IgD-negative memory B cell (primary cell): ENCODE data around the gene STX17. TPM values are rescaled to one million over a fixed set of nuclear protein-coding genes. Genes with fewer than 3 reads are reported as not detected.

ENCODE experiments used
- H3K27ac Mint-ChIP-seq, 3 donors: one replicate each; pipeline ENCODE4 v1.8.0; 2020 to 2022; ENCODE audit warnings: mild to moderate bottlenecking in 3 of 3, mixed read lengths in 3 of 3, moderate library complexity in 1 of 3
- H3K27me3 Mint-ChIP-seq: one replicate; pipeline ENCODE4 v1.8.0; 2021; ENCODE audit warnings: mixed read lengths
- H3K36me3 Mint-ChIP-seq: one replicate; pipeline ENCODE4 v1.8.0; 2020; ENCODE audit warnings: mild to moderate bottlenecking, mixed read lengths
- H3K4me1 Mint-ChIP-seq, 3 donors: one replicate each; pipeline ENCODE4 v1.8.0; 2020 to 2022; ENCODE audit warnings: mixed read lengths in 3 of 3, mild to moderate bottlenecking in 1 of 3
- H3K4me3 Mint-ChIP-seq, 4 donors: one replicate each; pipeline ENCODE4 v1.8.0; 2020 to 2022; ENCODE audit warnings: mild to moderate bottlenecking in 4 of 4, mixed read lengths in 4 of 4, moderate library complexity in 3 of 4
- H3K9me3 Mint-ChIP-seq, 3 donors: one replicate each; pipeline ENCODE4 v1.8.0; 2020 to 2021; ENCODE audit warnings: mixed read lengths in 3 of 3, mild to moderate bottlenecking in 1 of 3
- polyA plus RNA-seq: library from polyadenylated mRNA; unstranded; fragments of 300-500 nt; fragmentation: Illumina TruSeq; gene quantifications from one replicate; pipeline ENCODE4 v1.2.3, GENCODE V29; 2021

The STX17 gene
- polyA plus RNA-seq, 1 donor from 2014 or later: 18.1 TPM

DNA sequence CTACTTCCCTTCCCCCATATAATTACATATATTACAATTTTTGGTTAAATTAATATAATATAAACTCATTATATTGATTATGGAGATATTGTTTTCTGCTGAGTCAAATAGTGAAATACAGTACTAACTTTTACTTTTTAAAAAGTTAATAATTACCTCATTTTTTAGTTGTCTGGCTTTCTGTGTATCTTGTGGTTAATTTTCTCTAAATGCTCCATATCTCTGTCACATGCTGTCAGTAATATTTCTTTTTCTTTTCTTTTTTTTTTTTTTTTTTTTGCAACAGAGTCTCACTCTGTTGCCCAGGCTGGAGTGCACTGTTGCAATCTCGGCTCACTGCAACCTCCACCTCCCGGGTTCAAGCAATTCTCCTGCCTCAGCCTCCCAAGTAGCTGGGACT is 23.2 kb downstream of the STX17 start:
- peaks cover 0 to 11% (median 2%) of the 10 kb centered on the region in 3 donors for H3K9me3 Mint-ChIP-seq
- peaks cover 23% of the 10 kb centered on the region for H3K36me3 Mint-ChIP-seq
- H3K27ac Mint-ChIP-seq: no peak overlapping the region
- H3K4me1 Mint-ChIP-seq: peaks cover 0 to 8% (median 2%) of the 10 kb centered on the region in 3 donors
- H3K4me3 Mint-ChIP-seq: no peak overlapping the region
- no peaks in the 10 kb centered on the region for H3K27me3 Mint-ChIP-seq

DNA sequence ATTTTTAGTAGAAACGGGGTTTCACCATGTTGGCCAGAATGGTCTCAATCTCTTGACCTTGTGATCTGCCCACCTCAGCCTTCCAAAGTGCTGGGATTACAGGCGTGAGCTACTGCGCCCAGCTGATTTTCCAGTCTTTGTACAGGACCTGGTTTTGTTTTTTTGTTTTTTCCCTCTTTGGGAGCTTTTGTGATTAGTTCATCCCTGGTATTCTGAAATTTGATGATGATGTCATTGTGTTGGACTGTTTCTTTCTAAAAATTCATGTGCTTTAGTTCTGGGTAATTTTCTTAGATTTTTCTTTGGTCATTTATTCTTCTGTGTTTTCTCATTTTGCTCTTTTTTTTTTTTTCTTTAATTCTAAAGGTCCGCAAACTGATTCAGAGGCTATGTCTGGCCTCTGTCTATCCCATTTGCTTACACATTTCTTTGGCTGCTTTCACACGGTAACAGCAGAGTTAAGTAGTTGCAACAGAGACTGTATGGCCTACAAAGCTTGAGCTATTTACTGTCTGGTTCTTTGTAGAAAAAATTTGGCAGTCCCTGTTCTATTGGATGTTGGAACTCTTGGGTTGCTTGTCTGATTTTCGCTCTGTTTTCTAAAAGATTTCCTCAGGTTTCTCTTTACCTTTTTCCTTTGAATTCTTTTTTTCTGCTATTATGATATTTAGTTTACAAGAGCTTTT is 24.8 kb downstream of the STX17 start:
- H3K36me3 Mint-ChIP-seq: peaks cover 20% of the 10 kb centered on the region

GRCh38 chr9:99936947-99937587 is 30.6 kb downstream of the STX17 start:
- Mint-ChIP-seq H3K4me3 (no peak overlapping the region), H3K36me3 (peaks cover 29% of the 10 kb centered on the region), H3K27me3 (no peaks in the 10 kb centered on the region), H3K4me1 (peaks cover 4 to 11% (median 9%) of the 10 kb centered on the region in 3 donors), H3K27ac (no peak overlapping the region), H3K9me3 (peaks cover 2 to 10% (median 7%) of the 10 kb centered on the region in 3 donors)

More for the DNA sequence above, 24.8 kb downstream of the STX17 start:
- Mint-ChIP-seq H3K4me3 (no peak overlapping the region), H3K27ac (no peak overlapping the region), H3K9me3 (peaks cover 0 to 2% (median under 1%) of the 10 kb centered on the region in 3 donors), H3K27me3 (no peaks in the 10 kb centered on the region), H3K4me1 (peaks cover 0 to 12% (median 2%) of the 10 kb centered on the region in 3 donors)

GRCh38 chr9:99947395-99947794 is 40.9 kb downstream of the STX17 start:
- H3K27me3 Mint-ChIP-seq: no peaks in the 10 kb centered on the region
- H3K36me3 Mint-ChIP-seq: peaks cover 14% of the 10 kb centered on the region
- no peak overlapping the region for H3K27ac Mint-ChIP-seq

DNA sequence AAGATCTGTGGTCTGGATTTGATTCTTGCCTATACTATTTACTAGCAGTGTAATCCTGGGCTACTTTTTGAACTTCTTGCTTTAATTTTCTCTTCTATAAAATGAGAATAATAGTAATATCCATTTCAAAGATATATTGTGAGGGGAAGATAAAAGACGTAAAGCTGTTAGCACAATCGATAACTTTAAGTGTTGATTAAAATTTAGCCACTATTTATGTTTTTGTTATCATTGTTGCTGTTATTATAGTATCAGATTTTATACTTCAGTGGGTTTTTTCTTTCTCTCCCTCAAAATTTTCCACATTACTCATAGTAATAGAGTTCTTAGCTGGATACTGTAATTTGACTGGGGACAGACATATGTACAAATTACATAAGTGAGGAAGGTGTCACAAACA is 42.0 kb downstream of the STX17 start:
- H3K27me3 Mint-ChIP-seq: no peaks in the 10 kb centered on the region
- peaks cover 3 to 7% (median 6%) of the 10 kb centered on the region in 3 donors for H3K4me1 Mint-ChIP-seq
- no peaks in the 10 kb centered on the region for H3K9me3 Mint-ChIP-seq
- H3K36me3 Mint-ChIP-seq: peaks cover 15% of the 10 kb centered on the region
- no peak overlapping the region for H3K4me3 Mint-ChIP-seq
- no peak overlapping the region for H3K27ac Mint-ChIP-seq

More at GRCh38 chr9:99947395-99947794, 40.9 kb downstream of the STX17 start:
- no peak overlapping the region for H3K4me3 Mint-ChIP-seq
- peaks cover 3 to 7% (median 5%) of the 10 kb centered on the region in 3 donors for H3K4me1 Mint-ChIP-seq
- no peaks in the 10 kb centered on the region for H3K9me3 Mint-ChIP-seq

DNA sequence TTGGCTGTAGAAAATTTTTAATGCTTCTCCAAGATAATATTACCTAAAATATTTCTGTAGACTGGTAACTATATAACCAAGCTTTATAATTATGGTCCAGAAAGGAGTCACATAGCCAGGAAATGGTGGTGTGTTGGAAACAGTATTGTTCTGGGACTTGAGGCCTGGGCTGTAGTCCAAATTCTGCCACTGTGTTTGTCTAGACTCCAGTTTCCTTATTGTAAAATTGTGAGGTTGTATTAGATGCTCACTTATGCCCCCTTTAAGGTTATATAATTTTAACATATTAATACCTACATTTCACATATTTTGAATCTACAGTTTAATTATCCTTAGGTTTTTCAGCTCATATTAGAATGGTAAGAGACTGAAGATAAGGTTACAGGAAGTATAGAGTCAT is 42.4 kb downstream of the STX17 start:
- no peaks in the 10 kb centered on the region for H3K9me3 Mint-ChIP-seq
- H3K4me3 Mint-ChIP-seq: no peak overlapping the region
- H3K27me3 Mint-ChIP-seq: no peaks in the 10 kb centered on the region
- H3K4me1 Mint-ChIP-seq: peaks cover 0 to 7% (median 6%) of the 10 kb centered on the region in 3 donors
- H3K36me3 Mint-ChIP-seq: peaks cover 12% of the 10 kb centered on the region
- H3K27ac Mint-ChIP-seq: no peak overlapping the region

DNA sequence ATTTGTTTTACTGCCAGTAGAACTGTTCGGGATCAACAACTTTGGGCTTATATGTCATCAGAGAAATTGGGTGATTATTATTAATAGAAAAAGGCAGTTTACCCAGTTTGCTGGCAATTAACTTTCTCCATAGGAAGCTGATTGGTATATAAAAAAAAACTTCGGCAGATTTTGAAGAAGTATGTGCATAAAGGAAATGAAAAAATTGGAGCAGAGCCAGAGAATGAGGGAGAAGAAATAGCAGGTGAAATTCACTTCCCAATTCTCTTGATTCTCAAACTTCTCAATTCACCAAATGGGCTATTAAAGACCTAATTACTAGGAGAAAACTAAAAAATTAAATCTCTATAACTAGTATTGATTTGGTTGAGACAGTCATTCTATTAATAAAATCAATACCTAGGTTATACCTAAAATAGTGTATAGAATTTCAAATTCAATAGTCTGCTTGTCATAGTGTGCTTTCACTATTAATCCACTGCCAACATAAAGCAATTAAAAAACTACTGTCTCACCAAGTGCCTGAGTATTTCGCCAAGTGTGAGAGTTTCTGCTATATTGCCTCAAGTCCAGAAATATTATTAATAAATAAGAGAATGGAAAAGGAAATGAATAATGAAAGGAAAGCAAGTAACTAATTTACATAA is 47.5 kb downstream of the STX17 start:
- Mint-ChIP-seq H3K4me3 (no peak overlapping the region), H3K4me1 (peaks cover 0 to 7% (median 0%) of the 10 kb centered on the region in 3 donors), H3K36me3 (peaks cover 18% of the 10 kb centered on the region), H3K9me3 (no peaks in the 10 kb centered on the region), H3K27me3 (no peaks in the 10 kb centered on the region), H3K27ac (no peak overlapping the region)

DNA sequence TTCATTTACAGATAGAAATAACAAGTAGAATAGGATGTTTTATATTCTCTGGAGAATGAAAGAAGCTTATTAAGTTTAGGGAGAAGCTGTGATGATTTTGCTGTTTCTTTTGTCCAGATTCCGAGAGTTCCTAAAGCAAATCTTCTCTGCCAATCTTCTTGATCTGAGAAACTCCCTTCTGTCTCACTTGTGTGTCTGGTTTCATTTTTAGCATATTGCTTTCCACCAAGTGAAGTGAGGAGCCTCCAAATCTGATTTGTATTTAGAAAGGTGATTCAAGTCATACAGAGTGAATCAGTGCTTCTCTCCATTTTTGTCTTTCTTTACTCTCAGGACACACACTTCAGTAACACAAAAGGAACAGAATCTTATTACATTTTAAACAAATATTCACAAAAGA is 48.4 kb downstream of the STX17 start:
- Mint-ChIP-seq H3K4me3 (no peak overlapping the region), H3K27me3 (no peaks in the 10 kb centered on the region), H3K36me3 (peaks cover 18% of the 10 kb centered on the region), H3K9me3 (no peaks in the 10 kb centered on the region), H3K4me1 (peaks cover 0 to 7% (median 0%) of the 10 kb centered on the region in 3 donors), H3K27ac (no peak overlapping the region)

GRCh38 chr9:99955606-99956005 is 49.2 kb downstream of the STX17 start:
- Mint-ChIP-seq H3K4me3 (no peak overlapping the region), H3K9me3 (no peaks in the 10 kb centered on the region), H3K27ac (no peak overlapping the region), H3K36me3 (peaks cover 17% of the 10 kb centered on the region), H3K4me1 (peaks cover 0 to 7% (median 0%) of the 10 kb centered on the region in 3 donors), H3K27me3 (no peaks in the 10 kb centered on the region)

DNA sequence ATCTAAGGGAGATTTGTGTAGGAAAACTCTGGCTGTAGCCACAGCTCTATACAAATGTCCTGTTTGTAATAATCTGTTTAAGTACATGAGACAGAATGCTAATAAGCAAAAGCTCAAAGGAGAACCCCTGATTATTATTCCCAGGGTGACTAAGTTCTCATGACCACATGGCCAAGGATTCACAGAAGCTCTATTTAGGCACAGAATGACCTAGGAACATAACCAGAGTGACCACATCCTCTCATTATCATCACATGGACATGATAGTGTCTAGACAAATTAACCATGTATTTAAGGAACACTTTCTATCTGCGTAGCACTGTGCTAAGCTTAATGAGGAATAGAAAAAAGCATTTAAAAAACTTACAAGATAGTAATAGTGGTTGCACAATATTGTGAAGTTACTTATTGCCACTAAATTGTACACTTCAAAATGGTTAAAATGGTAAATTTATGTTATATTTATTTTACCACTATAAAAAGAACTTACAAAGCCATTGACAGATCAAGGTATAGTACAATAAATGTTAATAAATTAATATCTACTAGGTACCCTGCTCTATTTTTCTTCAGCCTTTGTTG is 56.3 kb downstream of the STX17 start:
- Mint-ChIP-seq H3K4me3 (no peak overlapping the region), H3K27ac (no peak overlapping the region), H3K4me1 (no peaks in the 10 kb centered on the region), H3K27me3 (no peaks in the 10 kb centered on the region), H3K9me3 (no peaks in the 10 kb centered on the region), H3K36me3 (peaks cover 8% of the 10 kb centered on the region)

DNA sequence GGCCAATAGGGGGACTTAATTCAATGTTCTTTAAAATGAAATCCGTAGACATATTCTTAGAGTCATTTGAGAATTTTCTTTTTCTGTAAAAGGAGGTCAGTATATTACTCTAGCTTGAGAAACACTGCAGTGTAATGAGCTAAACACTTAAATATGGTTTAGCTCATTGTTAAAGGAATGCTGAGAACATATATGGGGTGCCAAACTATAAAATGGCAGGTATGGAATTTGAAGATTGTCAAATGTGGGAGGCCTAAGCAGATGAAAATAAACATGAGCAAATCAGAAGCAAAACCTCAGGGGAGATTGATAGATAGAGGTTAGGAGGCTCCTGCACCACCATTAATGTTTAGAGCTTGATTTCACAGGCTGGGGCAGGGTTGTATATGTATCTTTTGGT is 57.9 kb downstream of the STX17 start:
- H3K27me3 Mint-ChIP-seq: no peaks in the 10 kb centered on the region
- H3K4me1 Mint-ChIP-seq: no peaks in the 10 kb centered on the region
- no peaks in the 10 kb centered on the region for H3K9me3 Mint-ChIP-seq
- H3K36me3 Mint-ChIP-seq: peaks cover 7% of the 10 kb centered on the region
- no peak overlapping the region for H3K27ac Mint-ChIP-seq
- no peak overlapping the region for H3K4me3 Mint-ChIP-seq

DNA sequence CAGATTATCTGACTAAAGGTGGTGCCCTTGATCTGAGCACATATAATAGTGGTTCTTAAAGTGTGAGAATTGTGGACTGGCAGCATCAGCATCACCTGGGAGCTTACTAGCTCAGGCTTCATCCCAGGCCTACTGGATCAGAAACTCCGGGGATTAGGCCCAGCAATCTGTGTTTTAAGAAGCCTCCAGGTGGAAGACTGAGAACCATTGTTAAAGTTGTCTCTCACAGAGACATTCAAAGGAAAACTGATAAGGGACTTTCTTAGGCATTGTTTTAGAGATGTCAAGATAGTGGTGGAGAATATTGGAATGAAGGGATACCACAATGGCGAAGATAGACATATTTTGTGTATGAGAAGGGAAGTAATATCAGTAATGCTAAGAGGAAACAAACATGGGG is 59.5 kb downstream of the STX17 start:
- Mint-ChIP-seq H3K9me3 (no peaks in the 10 kb centered on the region), H3K27me3 (no peaks in the 10 kb centered on the region), H3K27ac (no peak overlapping the region), H3K4me1 (no peaks in the 10 kb centered on the region), H3K36me3 (peaks cover 4% of the 10 kb centered on the region), H3K4me3 (no peak overlapping the region)

DNA sequence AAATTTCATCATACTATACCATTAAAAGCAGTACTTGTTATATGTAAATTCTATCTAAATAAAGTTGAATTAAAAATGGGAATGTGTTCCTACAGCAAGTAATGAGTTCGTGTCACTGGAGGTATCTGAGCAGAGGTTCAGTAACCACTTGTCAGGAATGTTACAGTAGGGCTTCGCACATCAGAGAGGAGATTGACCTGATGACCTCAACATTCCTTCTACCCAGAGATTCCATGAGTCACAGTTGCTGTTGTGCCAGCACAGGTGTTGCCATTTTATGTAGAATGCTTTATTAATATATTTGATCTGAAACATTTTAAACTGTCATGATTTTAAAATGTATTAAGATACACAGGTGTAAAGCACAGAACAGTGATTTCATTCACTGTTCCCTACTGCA is 60.3 kb downstream of the STX17 start:
- no peak overlapping the region for H3K27ac Mint-ChIP-seq
- H3K4me1 Mint-ChIP-seq: no peaks in the 10 kb centered on the region
- no peaks in the 10 kb centered on the region for H3K9me3 Mint-ChIP-seq
- peaks cover 4% of the 10 kb centered on the region for H3K36me3 Mint-ChIP-seq
- H3K27me3 Mint-ChIP-seq: no peaks in the 10 kb centered on the region
- no peak overlapping the region for H3K4me3 Mint-ChIP-seq

GRCh38 chr9:99967457-99967856 is 61.0 kb downstream of the STX17 start:
- Mint-ChIP-seq H3K36me3 (peaks cover 2% of the 10 kb centered on the region), H3K4me1 (no peaks in the 10 kb centered on the region), H3K27ac (peak overlapping the region in 1 of 3 donors; percentile 32)

GRCh38 chr9:99970481-99970880 is 64.0 kb downstream of the STX17 start:
- H3K27me3 Mint-ChIP-seq: no peaks in the 10 kb centered on the region
- H3K9me3 Mint-ChIP-seq: no peaks in the 10 kb centered on the region
- H3K4me3 Mint-ChIP-seq: no peak overlapping the region
- H3K27ac Mint-ChIP-seq: no peak overlapping the region
- H3K36me3 Mint-ChIP-seq: peaks cover 8% of the 10 kb centered on the region
- peaks cover 0 to 3% (median 0%) of the 10 kb centered on the region in 3 donors for H3K4me1 Mint-ChIP-seq

More at GRCh38 chr9:99967457-99967856, 61.0 kb downstream of the STX17 start:
- Mint-ChIP-seq H3K27me3 (no peaks in the 10 kb centered on the region), H3K4me3 (no peak overlapping the region), H3K9me3 (no peaks in the 10 kb centered on the region)
